CD4-positive, alpha-beta T cell treated with Interleukin-2 at 100 ng/mL for 4 hours (primary cell): ENCODE results near the gene PRMT2.

Experiments used
- DNase-seq: peaks from one replicate; pipeline ENCODE4 v3.0.0-alpha.2; 2020; ENCODE audit warnings: low spot score

Gene PRMT2

DNA sequence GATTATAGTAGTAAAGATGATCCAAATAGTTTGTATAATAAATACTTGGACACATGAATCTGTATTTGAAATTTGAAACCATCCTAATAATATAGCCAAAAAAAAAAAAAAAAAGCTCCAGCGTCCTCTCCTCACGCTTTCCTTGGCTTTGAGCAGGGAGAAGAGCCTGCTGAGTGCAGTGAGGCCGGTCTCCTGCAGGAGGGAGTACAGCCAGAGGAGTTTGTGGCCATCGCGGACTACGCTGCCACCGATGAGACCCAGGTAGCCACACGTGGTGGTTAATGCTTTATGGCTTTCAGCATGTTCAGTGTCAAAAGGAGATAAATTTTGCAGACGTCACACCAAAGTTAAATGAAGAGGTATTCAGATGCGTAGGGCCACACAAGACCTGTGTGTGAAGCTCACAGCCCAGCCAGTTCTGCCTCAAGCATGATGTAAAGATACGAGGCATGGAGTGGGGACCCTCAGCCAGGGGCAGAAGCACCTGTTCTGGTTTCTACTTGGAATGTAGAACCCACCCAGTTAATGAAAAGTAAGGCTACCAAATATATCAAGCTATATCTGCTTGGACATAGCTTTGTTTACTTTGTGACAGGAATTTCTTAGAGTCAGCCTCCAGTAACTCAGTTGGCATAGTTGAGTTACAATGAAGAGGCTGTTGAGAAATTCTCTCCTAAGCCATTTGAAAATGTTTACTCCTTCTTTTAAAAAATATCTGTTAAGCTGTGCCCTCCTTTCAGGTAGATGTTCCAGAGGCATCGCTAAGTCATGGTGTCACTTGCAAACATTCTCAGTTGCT is 8.1 kb downstream of the PRMT2 start:
- DNase-seq: no peak

DNA sequence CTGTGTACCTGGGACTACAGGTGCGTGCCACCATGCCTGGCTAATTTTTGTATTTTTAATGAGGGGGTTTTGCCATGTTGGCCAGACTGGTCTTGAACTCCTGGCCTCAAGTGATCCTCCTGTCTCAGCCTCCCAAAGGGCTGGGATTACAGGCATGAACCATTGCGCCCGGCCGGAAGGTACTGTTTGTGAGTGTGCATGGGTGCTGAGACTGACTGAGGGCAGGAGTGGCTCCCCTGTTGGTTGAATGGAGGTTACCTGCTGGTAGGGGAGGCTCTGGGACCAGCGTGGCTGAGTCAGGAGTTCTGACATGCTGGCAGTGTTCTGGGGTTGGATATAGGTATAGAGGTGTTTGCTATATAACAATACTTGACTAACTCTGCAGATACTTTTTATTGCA is 10.4 kb downstream of the PRMT2 start:
- DNase-seq: no peak

DNA sequence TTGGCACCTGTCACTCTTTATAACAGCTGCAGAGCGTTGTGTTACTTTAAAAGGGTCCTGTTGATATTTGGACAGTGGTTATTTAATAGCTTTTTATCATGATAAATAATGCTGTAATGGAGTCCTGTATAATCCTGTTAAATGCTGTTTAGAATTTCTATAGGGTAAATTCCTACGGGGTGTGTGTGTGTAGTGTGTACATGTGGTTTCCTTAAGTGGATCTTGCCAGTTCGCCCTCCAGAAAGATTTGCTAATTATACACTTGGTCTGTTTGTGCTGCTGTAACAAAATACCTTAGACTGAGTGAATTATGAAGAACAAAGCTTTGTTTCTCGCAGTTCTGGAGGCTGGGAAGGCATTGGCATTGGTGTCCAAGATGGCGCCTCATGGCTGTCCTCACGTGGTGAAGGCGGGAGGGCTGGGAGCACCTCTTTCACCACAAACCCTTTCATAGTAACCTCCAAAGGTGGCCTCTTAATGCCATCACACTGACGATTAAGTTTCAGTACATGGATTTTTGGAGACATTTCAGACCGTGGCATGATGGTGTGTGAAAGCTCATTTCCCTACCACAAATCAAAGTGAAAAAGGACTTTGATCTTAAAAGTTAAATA is 11.2 kb downstream of the PRMT2 start:
- DNase-seq: no peak

DNA sequence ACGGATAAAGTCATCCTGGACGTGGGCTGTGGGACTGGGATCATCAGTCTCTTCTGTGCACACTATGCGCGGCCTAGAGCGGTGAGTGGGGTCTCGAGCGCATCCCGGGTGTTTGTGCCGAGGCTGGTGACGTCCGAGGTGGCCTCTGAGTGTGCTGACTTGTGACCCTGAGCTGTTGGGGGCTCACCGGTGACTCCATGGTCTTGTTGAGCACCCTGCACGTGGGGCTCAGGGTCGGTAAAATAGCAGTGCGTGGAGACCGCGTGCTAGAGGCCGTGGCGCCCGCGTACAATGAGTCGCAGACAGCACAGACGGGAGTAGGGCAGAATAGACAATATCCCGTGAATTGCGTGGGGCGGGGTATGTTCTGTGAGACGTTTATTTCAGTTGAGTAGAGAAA is 13.1 kb downstream of the PRMT2 start:
- DNase-seq: no peak

DNA sequence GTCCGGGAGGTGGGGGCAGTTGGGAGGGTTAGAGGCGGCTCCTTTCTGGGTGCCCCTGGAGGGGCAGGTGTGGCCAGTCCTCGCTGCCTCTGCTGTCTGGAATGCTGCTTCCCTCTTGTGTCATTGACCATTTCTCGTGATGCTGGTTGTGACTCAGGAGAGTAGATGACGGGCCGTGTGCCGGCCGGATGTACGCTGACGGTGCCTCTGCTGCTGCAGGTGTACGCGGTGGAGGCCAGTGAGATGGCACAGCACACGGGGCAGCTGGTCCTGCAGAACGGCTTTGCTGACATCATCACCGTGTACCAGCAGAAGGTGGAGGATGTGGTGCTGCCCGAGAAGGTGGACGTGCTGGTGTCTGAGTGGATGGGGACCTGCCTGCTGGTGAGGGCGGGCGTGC is 13.9 kb downstream of the PRMT2 start:
- no peak for DNase-seq

DNA sequence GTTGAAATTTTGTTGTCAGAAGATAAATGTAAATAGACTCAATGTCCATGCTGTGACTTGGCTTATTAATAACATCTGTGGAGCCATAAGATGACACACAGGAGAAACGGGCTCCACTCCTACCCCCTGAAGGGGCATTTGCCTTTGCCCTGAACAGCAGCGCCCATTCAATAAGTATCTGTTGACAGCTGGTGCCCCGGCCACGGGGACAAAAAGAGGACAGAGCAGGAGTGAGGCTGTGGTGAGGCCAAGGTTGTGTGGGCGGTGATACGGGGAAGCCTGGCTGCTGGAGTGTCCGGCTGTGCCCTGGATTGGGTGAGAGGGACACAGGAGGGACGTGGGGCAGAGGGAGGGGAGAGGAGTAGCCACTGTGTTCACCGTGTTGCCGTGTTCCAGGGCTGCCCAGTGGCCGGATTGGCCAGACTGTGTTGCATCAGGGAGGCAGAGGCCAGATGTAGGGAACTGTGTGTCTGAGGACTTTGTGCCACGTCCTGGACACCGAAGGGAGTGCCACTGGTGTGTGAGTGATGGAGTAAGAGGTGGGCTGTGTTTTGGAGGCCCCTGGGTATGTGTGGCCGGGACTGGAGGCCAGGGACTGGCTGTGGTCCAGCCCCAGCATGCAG is 15.1 kb downstream of the PRMT2 start:
- DNase-seq: no peak

DNA sequence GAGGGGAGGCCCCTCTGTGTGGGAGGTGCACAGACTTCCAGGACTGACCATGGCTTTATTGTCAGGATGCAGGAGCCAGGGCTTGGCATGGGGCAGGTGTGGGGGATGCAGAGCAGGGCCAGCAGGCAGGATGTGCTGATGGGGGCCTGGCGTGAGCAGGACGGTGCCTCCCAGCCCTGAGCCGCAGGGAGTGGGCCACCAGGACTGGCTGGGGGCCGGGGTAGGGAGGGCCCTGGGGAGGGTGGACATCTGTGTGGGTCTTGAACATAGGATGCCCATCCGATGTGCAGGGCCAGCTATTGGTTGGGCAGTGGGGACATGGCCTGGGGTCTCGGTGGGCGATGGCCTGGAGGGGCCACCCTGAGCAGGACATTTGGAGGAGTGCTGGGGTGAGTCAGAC is 15.6 kb downstream of the PRMT2 start:
- no peak for DNase-seq

DNA sequence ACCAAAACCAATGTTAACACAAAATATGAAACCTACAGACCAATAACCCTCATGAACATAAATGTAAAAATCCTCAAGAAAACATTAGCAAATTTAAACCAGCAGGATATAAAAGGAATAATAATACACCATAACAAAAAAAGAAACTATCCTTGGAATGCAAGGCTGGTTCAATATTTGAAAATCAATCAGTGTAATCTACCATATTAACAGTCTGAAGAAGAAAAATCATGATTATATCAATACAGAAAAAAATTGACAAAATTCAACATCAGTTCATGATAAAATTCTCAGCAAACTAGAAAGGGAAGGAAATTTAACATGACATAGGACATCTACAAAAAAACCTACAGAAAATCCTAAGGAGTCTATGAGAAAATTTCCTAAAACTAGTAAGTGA is 19.8 kb downstream of the PRMT2 start:
- DNase-seq: no peak

DNA sequence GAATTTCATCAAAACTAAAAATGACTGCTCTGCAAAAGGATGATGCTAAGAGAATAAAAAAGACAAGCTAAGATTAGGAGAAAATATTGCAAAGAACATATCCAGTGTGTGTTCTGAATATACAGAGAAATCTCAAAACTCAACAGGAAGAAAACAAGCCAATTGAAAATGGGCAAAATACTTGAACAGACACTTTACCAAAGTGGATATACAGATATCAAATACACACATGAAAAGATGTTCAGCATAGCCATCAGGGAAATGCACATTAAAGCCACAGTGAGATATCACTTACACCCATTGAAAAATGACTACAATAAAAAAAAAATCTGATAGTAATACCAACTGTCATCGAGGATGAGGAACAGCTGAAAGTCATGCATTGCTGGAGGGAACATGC is 21.3 kb downstream of the PRMT2 start:
- no peak for DNase-seq

DNA sequence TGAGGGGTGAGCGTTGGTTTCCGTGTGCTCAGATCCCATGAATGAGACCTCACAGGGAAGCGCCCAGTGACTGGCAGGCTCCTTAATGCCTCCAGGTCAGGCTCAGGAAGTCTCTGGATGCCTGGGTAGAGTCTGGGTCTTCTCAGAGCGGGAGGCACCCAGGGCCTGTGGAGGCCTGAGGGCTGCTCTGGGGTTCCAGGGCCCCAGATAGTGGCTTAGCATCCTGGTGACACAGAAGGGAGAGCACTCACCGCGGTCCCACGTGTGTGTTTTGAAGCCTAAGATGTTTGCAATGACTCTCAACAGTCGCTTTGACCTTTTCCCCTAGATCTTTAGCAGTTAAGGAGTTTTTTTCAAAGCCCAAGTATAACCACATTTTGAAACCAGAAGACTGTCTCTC is 25.0 kb downstream of the PRMT2 start:
- no peak for DNase-seq

DNA sequence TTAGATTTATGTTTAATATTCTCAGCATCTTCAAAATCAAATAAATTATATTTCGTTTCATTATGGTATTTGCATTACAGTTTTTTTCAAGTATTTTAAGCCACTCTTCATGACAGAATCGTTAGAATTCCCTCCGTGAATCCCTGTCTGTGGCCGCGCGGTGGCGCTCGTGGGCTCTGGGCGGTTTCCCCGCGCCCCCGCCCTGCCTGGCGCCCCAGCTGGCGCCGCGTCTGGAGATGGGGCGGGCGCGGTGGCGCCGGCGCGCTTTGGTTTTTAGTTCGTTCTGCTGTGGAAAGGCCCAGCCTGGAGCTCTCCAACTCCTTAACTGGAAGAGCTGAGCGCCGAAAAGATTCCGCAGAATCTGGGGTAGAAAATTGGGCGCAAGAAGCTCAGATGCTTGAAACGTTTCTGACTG is 25.7 kb downstream of the PRMT2 start:
- peak; percentile 44 for DNase-seq

DNA sequence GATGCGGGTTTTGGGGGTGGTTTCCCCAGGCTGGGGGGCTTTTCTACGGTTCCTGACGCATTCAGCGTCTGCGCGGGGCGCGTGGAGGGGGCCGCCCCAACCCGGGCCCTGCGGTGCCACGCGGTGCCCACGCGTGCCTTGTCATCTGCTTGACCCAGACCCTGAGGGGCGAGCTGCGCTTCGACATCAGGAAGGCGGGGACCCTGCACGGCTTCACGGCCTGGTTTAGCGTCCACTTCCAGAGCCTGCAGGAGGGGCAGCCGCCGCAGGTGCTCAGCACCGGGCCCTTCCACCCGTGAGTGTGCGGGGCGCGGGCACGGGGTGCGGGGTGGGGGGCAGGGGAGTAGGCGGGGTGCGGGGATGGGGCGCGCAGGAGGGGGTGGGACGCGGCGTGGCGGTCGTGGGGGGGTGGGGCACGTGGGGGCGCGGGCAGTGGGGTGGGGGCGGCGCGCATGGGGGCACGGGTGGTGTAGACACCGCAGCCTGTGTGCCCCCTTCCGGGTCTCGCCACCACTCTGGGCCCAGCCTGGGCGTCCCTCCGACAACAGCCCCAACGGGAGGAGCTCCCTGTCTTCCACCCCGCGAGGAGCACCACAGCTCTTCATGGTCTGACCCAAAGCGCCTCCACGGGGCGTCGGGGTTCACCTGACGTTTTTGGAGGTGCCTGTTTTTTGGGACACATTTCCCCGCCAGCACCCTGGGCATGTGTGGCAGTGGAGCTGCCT is 26.3 kb downstream of the PRMT2 start:
- DNase-seq: no peak

DNA sequence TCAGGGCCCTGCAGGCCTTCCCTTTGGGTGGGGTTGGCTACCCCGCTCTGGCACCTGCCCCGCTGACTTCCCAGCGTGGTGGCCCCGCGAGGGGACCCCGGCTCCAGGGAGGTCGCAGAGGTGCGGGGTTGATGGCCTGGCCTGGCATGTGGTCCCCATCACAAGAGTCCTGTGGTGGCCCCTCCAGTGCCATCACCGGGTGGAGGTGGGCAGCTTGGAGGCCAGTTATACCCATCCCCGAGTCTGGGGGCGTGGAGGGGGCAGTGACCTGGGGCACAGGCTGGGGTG is 26.8 kb downstream of the PRMT2 start:
- DNase-seq: no peak

DNA sequence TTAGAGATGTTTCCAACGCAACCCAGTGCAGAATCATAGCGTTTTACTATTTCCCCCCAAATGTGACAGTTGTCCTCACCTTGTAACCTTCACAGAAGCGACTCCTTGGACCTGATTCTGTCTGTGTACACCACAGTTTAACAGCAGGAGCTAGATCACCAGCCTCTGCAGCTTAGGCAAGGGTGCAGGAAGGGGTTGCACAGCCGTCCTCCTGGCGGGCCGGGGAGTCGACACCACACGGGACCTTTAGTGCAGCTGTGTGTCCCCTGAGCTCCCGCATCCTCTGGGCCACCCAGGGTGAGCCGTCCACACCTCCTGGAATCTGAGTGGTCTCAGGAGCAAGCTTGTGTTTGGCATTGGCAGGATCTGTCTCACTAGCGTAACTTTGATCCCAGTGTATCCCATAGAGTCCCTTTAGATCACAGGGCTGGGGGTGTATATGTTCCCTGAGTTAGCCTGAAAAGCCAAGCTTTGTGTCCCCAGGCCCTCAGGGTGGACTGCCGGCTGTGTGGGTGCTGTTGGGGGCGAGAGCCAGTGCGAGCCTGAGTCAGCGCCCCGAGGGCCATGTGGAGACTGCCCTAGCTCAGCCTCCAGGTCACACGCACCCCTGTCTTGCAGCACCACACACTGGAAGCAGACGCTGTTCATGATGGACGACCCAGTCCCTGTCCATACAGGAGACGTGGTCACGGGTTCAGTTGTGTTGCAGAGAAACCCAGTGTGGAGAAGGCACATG is 27.5 kb downstream of the PRMT2 start:
- no peak for DNase-seq

DNA sequence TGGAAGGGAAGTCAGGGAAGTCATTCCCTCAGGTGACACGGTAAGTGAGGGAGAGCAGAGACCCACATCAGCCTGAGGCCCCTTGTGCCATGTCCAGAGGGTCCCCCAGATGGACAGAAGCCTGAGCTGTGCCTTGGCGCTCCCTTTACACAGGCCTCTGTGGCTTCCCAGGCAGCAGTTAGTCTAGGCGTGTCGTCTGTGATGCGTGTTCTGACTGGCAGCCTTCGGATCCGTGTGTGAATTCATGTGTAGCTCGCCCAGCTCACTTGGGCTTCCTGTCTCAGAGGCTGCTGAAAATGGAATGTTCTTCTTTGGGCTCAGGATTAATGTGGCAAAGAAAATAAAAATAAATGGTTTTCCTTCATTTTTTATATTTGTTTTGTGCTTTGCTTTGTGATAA is 28.3 kb downstream of the PRMT2 start:
- DNase-seq: no peak

DNA sequence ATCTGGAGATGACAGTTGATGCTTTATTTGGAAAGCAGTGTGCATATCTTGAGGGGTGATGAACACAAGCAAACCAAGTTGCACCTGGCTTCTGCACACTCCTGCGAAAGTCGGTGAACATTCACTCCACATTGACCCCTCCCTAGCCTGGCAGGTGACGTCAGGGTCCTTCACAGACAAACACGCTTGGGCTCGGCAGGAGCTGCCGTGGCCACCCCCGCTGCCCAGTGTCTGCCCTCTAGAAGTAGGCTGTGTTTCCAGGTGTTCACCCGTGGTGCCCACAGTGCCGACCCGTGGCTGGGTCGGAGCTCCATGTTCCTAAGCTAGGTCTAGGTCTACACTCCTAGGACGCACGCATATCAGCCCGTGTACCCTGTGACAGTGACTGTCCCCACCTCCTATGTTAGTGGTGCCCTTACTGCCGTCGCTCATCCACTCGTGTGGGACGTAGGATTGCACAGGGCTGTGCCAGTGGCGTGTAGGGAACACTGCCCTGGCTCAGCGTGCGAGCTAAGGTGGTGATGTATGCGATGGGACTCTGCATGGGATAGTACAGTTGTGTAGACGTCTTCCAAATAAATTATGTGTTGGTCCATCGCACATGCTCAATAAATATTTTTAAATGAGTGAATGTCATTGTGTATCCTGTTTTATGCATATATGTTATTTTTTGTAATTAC is 29.0 kb downstream of the PRMT2 start:
- DNase-seq: no peak

DNA sequence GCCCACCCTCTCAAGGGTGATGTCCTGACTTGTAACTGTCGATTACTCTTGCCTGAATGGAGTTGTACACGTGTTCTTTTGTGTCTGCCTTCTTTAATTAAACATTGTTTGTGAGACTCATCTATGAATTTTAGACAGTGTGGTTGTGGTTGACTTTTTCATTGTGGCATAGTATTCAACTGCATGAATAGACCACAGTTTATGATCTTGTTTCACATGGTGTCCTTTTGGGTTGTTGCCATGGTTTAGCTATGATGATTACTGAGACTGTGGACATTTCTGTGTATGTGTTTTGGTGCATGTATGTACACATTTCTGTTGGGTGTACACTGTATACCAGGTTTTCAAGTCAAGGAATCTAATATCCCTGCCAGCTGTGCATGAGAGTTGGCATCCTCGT is 30.1 kb downstream of the PRMT2 start:
- DNase-seq: no peak

DNA sequence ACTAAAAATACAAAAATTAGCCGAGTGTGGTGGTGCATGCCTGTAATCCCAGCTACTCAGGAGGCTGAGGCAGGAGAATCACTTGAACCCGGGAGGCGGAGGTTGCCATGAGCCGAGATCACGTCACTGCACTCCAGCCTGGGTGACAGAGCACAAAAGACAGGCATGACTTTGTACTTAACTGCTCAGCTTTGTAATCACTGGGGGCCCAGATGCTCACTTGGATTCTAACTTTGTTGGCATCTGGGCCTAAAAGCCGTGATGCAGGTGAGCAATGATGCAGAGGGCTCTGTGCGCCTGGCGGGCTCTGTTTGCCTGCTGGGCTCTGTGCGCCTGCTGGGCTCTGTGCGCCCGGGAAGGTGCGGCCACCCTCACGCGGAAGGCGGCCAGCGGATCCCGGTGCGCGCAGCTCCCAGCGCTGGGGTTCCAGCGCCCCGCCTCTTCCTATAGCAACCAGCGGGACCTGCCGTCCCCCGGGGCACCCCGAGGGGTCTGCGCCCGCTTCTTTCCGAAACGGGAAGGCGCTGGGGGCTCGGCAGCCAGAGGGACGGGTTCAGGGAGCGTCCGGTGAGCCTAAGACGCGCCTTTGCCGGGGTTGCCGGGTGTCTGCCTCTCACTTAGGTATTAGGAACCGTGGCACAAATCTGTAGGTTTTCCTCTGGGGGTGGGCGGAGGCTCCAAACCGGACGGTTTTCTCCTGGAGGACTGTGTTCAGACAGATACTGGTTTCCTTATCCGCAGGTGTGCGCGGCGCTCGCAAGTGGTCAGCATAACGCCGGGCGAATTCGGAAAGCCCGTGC is 31.7 kb downstream of the PRMT2 start:
- no peak for DNase-seq

DNA sequence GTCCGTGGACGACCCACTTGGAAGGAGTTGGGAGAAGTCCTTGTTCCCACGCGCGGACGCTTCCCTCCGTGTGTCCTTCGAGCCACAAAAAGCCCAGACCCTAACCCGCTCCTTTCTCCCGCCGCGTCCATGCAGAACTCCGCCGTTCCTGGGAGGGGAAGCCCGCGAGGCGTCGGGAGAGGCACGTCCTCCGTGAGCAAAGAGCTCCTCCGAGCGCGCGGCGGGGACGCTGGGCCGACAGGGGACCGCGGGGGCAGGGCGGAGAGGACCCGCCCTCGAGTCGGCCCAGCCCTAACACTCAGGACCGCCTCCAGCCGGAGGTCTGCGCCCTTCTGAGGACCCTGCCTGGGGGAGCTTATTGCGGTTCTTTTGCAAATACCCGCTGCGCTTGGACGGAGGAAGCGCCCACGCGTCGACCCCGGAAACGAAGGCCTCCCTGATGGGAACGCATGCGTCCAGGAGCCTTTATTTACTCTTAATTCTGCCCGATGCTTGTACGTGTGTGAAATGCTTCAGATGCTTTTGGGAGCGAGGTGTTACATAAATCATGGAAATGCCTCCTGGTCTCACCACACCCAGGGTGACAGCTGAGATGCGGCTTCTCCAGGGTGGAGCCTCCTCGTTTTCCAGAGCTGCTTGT is 32.4 kb downstream of the PRMT2 start:
- no peak for DNase-seq

DNA sequence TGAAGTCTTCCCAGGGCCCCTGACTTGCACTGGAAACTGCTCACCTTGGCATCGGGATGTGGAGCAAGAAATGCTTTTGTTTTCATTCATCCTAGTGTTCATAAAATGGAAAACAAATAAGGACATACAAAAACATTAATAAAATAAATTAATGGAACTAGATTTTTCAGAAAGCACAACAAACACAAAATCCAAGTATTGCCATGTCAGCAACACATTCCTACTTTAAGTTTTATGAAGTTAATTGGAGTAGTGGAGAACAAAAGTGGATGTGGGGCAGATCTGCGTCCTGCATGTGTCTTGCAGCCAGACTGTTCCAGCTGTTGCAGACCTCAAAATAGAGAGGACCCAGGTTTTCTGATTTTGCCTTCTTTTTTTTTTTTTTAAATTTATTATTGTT is 32.9 kb downstream of the PRMT2 start:
- DNase-seq: no peak
